ENCODE measurements around the gene NCKIPSD. TPM values are rescaled to one million over a fixed set of nuclear protein-coding genes. Genes with fewer than 3 reads are reported as not detected.

Gene NCKIPSD
- total RNA-seq, 1 donor from 2014 or later = 24.7 TPM

DNA sequence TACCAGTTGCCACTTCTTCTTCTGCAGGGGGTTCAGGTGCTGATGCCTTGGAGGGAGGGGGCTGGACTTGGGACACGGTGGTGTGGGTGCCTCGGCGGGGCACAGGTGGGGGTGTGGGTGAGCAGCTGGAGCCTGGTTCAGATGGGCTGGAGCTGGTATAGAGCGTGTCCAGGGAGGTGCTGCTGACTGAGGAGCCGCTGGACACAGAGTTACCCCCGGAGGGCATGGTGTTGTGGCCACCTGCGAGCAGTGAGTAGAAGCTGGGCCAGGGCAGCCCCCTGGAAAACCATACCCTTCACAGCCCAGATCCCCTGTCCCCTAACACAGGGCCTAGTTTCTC is 4.2 kb downstream of the NCKIPSD start:
- no peaks in the 10 kb centered on the region for H3K27me3 Mint-ChIP-seq (ENCODE audit: low read depth)
- TF ChIP-seq, protein P1, sequence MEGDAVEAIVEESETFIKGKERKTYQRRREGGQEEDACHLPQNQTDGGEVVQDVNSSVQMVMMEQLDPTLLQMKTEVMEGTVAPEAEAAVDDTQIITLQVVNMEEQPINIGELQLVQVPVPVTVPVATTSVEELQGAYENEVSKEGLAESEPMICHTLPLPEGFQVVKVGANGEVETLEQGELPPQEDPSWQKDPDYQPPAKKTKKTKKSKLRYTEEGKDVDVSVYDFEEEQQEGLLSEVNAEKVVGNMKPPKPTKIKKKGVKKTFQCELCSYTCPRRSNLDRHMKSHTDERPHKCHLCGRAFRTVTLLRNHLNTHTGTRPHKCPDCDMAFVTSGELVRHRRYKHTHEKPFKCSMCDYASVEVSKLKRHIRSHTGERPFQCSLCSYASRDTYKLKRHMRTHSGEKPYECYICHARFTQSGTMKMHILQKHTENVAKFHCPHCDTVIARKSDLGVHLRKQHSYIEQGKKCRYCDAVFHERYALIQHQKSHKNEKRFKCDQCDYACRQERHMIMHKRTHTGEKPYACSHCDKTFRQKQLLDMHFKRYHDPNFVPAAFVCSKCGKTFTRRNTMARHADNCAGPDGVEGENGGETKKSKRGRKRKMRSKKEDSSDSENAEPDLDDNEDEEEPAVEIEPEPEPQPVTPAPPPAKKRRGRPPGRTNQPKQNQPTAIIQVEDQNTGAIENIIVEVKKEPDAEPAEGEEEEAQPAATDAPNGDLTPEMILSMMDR (IDR thresholded peaks at IDR 0.05) = no peak
- no peak overlapping the region for H3K27ac Mint-ChIP-seq (ENCODE audit: unreplicated experiment)
- H3K36me3 Mint-ChIP-seq (ENCODE audit: low read depth) = peaks cover 32% of the 10 kb centered on the region
- no peaks in the 10 kb centered on the region for H3K9me3 Mint-ChIP-seq (ENCODE audit: low read depth)
- H3K4me3 Mint-ChIP-seq (ENCODE audit: unreplicated experiment) = no peak overlapping the region
- H3K4me1 Mint-ChIP-seq (ENCODE audit: low read depth) = peaks cover 40% of the 10 kb centered on the region
- DNase-seq (ENCODE audit: low spot score) = no peak

DNA sequence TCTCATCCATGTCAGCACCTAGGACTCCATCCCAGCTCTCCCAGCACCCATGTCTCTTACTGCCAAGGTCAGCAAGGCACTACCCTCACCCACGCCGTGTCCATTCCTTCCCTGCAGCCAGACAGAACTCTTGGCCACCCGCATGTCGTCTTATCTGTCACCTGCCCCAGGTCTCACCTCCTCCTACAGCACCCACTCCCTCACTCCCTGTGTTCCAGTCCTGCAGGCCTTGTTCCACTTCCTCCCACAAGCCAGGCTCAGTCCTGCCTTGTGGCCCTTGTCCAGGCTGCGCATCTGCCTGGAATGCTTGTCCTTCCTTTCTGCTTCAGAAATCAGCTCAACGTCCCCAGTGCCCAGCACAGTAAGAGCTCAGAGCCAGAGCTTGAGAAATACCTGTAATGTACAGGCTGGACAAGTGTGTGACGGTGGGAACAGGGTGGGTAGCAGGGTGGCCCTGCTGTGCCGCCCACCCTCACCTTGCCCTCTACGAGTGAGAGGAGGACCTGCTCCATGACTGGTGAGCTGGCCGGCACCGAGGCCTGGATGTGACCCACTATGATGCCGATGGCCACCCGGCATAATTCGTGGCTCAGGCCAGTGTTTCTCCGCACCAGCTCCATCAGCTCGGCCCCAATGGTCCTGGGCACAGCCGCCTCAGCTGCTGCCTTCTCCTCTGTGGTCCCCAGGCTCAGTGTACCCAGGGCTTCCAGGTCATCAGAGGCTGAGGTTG is 4.7 kb downstream of the NCKIPSD start:
- Mint-ChIP-seq H3K36me3 (ENCODE audit: low read depth) (peaks cover 37% of the 10 kb centered on the region), H3K27ac (ENCODE audit: unreplicated experiment) (no peak overlapping the region), H3K4me3 (ENCODE audit: unreplicated experiment) (no peak overlapping the region), H3K27me3 (ENCODE audit: low read depth) (no peaks in the 10 kb centered on the region), H3K4me1 (ENCODE audit: low read depth) (peaks cover 35% of the 10 kb centered on the region), H3K9me3 (ENCODE audit: low read depth) (no peaks in the 10 kb centered on the region)
- no peak for DNase-seq (ENCODE audit: low spot score)
- TF ChIP-seq, protein P1 (IDR thresholded peaks at IDR 0.05) = no peak

DNA sequence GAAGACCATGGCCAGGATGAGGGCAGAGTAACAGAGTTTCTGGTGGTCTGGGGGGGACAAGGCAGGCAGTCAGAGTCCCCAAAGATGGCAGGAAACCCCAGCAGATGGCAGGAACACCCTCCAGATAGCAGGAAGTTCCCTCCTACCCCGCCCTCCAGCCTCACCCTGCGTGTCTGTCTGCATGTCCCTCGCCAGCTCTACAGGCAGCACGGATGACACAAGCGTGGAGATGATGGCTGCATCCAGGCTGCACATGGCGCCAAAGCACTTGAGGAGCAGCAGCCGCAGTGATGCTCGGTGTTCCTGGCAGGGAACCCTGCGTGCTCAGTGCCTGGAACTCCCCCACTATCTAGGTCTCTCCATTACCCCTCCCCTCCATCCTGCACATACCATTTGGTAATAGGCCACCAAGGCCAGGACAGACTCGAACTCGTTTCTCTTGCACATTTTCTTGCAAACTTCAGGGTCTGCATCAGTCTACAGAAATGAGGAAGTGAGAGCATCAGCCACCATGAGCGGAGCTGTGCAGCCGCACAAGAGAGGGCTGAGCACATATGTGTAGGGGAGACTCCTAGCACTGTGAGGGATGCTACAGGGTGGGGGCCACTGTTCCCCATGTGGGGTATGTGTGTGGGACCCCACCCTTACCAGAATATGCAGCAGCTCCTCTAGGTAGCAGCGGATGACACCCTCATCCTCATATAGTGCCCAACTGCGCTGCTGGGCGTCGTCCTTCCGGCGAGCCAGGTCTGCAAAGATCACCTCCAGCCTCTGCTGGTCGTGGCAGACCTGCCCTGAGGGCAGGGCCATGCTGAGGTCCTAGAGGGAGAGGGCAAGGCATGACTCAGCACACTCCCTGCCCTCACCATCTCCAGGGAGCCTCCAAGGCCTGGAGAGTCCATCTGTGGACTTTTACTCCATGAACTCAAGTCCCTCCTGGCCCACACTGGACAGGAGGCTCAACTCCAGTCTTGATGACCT is 6.0 kb downstream of the NCKIPSD start:
- Mint-ChIP-seq H3K27ac (ENCODE audit: unreplicated experiment) (no peak overlapping the region), H3K4me3 (ENCODE audit: unreplicated experiment) (no peak overlapping the region), H3K4me1 (ENCODE audit: low read depth) (peaks cover 27% of the 10 kb centered on the region), H3K9me3 (ENCODE audit: low read depth) (no peaks in the 10 kb centered on the region), H3K27me3 (ENCODE audit: low read depth) (no peaks in the 10 kb centered on the region), H3K36me3 (ENCODE audit: low read depth) (peaks cover 42% of the 10 kb centered on the region)
- TF ChIP-seq, protein P1 (IDR thresholded peaks at IDR 0.05) = no peak
- no peak for DNase-seq (ENCODE audit: low spot score)

DNA sequence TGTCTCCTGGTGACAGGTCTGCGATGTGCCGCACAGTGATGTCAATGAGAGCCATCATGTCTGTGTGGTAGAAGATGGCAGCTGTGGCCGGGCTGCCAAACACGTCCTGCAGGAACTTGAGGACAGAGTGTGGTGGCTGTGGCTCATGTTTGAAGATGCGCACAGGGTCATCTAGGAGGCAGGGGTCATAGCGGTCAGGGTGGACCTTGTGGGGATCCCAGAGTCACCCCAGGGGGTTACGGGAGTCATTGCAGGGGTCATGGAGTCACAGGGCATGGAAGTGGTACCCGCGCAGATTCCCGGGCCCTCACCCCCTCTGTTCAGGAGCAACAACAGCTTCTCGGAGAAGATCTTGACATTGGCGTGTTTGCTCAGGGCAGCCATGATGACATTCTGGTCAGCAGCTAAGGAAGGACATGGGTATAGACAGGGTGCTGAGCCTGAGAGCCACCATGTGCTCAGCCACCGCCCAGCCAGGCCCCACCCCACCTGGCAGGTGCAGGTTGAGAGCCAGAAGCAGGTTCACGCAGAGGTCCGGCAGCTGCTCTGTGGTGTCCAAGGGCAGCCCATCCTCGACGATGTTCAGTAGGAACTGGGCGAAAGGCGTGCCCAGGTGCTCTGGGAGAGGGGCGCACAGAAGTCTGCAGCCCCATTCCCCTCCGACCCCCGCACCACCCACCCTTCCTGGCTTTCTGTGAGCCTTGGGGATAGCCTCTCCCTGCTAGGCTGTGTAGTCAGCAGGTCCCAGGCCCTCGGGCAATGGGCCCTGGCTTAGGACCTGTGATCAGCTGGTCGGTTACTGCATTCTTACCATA is 6.9 kb downstream of the NCKIPSD start:
- H3K9me3 Mint-ChIP-seq (ENCODE audit: low read depth) = no peaks in the 10 kb centered on the region
- TF ChIP-seq, protein P1 (IDR thresholded peaks at IDR 0.05) = no peak
- no peaks in the 10 kb centered on the region for H3K27me3 Mint-ChIP-seq (ENCODE audit: low read depth)
- DNase-seq (ENCODE audit: low spot score) = no peak
- H3K4me1 Mint-ChIP-seq (ENCODE audit: low read depth) = peaks cover 18% of the 10 kb centered on the region
- H3K36me3 Mint-ChIP-seq (ENCODE audit: low read depth) = peaks cover 42% of the 10 kb centered on the region
- no peak overlapping the region for H3K4me3 Mint-ChIP-seq (ENCODE audit: unreplicated experiment)
- no peak overlapping the region for H3K27ac Mint-ChIP-seq (ENCODE audit: unreplicated experiment)

DNA sequence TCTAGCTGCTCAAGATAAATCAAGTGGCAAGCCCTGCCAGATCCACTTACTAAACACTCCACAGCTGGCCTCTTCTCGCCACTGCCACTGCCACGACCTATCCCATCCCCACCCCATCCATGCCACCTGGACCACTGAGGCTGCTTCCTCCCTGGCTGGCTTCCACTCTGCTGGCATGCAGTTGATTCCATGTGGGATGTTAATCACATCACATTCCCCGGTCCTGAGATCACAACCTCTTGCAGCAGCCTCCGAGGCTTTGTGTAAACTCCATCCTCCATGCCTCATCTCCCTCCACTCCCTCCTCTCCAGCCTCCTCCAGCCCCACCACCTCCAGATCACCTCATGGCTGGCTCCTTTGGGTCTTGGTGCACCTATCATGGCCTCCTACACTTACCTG is 7.7 kb downstream of the NCKIPSD start:
- Mint-ChIP-seq H3K4me1 (ENCODE audit: low read depth) (peaks cover 11% of the 10 kb centered on the region), H3K27ac (ENCODE audit: unreplicated experiment) (peak overlapping the region; percentile 37), H3K4me3 (ENCODE audit: unreplicated experiment) (no peak overlapping the region), H3K36me3 (ENCODE audit: low read depth) (peaks cover 42% of the 10 kb centered on the region), H3K27me3 (ENCODE audit: low read depth) (no peaks in the 10 kb centered on the region), H3K9me3 (ENCODE audit: low read depth) (no peaks in the 10 kb centered on the region)
- DNase-seq (ENCODE audit: low spot score) = peak; percentile 14
- TF ChIP-seq, protein P1 (IDR thresholded peaks at IDR 0.05) = no peak

Data from chondrocyte (in vitro differentiated cells).